DND-41 (cell line): ENCODE measurements around the gene GRAMD1A.

Experiments
- ATAC-seq: fragments of 200-7000 bp; cut with Tn5 transposase; 3 replicates; pipeline ENCODE4 v1.9.1; 2021; ENCODE audit warnings: low read depth; ENCODE audit not compliant: insufficient read depth
- DNase-seq: peaks from one replicate; pipeline ENCODE4 v3.0.0-alpha.2; 2020
- H2AFZ ChIP-seq: 2 replicates; pipeline ENCODE4 v1.6.0; 2012; ENCODE audit warnings: low read depth, low read length
- H3K27ac ChIP-seq: 2 replicates; pipeline ENCODE4 v1.5.1; 2012; ENCODE audit warnings: low read length, inconsistent platforms
- H3K27me3 ChIP-seq: fragments of 200-600 bp; sonication (generic); 2 replicates; pipeline ENCODE4 v1.6.0; 2012; ENCODE audit warnings: low read length, mild to moderate bottlenecking, inconsistent platforms; ENCODE audit not compliant: insufficient read depth, poor library complexity
- H3K36me3 ChIP-seq: 2 replicates; pipeline ENCODE4 v1.5.1; 2012; ENCODE audit warnings: low read length, inconsistent platforms; ENCODE audit not compliant: insufficient read depth
- H3K4me1 ChIP-seq: 2 replicates; pipeline ENCODE4 v1.5.1; 2012; ENCODE audit warnings: mild to moderate bottlenecking, low read length; ENCODE audit not compliant: insufficient read depth
- H3K4me2 ChIP-seq: 2 replicates; pipeline ENCODE4 v1.6.0; 2012; ENCODE audit warnings: mild to moderate bottlenecking, moderate library complexity, low read length, inconsistent platforms; ENCODE audit not compliant: insufficient read depth
- H3K4me3 ChIP-seq, 2 experiments: fragments of 200-600 bp in 1 of 2; shearing (Covaris generic) in 1 of 2; 2 replicates each; pipeline ENCODE4 v1.5.1; 2012 to 2016; ENCODE audit warnings: inconsistent platforms in 2 of 2, low read length in 2 of 2, mild to moderate bottlenecking in 2 of 2, low read depth in 1 of 2, moderate library complexity in 1 of 2
- H3K79me2 ChIP-seq: 2 replicates; pipeline ENCODE4 v1.6.0; 2012; ENCODE audit warnings: low read length, inconsistent platforms; ENCODE audit not compliant: insufficient read depth
- H3K9ac ChIP-seq: 2 replicates; pipeline ENCODE4 v1.6.0; 2012; ENCODE audit warnings: low read depth, mild to moderate bottlenecking, inconsistent platforms, low read length, moderate library complexity
- H3K9me3 ChIP-seq: 2 replicates; pipeline ENCODE4 v1.5.1; 2012; ENCODE audit warnings: low read length, moderate library complexity, mild to moderate bottlenecking, inconsistent platforms; ENCODE audit not compliant: insufficient read depth, severe bottlenecking
- H4K20me1 ChIP-seq: 2 replicates; pipeline ENCODE4 v1.6.0; 2012; ENCODE audit warnings: low read length; ENCODE audit not compliant: insufficient read depth
- EZH2 ChIP-seq: IDR thresholded peaks from 3 replicates; pipeline ENCODE4 v1.6.1; 2012; ENCODE audit warnings: borderline replicate concordance, low read depth, mild to moderate bottlenecking, moderate library complexity, low read length, inconsistent platforms; ENCODE audit not compliant: severe bottlenecking
- TF ChIP-seq, protein P1 (sequence below): IDR thresholded peaks from 2 replicates; pipeline ENCODE4 v1.5.1; 2012; ENCODE audit warnings: borderline replicate concordance, low read length, moderate library complexity, mild to moderate bottlenecking; ENCODE audit not compliant: poor library complexity, severe bottlenecking; ENCODE audit errors: extremely low read depth

The GRAMD1A gene

DNA sequence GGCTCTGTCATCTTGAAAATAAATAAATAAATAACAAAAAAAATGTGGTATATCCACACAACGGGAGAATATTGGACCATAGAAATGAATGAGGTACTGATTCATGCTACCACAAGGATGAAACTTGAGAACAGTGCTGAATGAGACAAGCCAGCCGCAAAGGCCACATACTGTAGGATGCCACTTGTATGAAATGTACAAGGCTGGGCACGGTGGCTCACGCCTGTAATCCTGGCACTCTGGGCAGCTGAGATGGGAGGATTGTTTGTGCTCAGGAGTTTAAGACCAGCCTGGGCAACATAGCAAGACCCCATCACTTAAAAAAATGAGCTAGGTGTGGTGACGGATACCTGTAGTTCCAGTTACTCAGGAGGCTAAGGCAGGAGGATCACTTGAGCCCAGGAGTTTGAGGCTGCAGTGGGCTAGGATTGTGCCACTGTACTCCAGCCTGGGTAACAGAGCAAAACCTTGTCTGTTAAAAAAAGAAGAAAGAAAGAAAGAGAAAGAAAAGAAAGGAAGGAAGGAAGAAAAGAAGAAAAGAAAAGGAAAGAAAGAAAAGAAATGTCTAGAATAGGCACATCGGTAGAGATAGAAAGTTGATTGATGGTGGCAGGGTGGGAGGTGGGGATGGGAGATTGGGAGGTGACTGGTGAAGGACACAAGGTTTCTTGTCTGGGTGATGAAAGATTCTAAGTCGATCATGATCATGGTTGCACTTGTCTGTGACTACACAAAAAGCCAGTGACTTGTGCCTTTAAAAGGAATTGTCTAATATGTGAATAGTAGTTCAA, 61.7 kb downstream of the GRAMD1A start:
- ATAC-seq (no peak), DNase-seq (no peak)
- H3K79me2 ChIP-seq = no peaks in the 10 kb centered on the region
- H4K20me1 ChIP-seq = no peaks in the 10 kb centered on the region
- TF ChIP-seq EZH2 = no peak
- TF ChIP-seq, protein P1, sequence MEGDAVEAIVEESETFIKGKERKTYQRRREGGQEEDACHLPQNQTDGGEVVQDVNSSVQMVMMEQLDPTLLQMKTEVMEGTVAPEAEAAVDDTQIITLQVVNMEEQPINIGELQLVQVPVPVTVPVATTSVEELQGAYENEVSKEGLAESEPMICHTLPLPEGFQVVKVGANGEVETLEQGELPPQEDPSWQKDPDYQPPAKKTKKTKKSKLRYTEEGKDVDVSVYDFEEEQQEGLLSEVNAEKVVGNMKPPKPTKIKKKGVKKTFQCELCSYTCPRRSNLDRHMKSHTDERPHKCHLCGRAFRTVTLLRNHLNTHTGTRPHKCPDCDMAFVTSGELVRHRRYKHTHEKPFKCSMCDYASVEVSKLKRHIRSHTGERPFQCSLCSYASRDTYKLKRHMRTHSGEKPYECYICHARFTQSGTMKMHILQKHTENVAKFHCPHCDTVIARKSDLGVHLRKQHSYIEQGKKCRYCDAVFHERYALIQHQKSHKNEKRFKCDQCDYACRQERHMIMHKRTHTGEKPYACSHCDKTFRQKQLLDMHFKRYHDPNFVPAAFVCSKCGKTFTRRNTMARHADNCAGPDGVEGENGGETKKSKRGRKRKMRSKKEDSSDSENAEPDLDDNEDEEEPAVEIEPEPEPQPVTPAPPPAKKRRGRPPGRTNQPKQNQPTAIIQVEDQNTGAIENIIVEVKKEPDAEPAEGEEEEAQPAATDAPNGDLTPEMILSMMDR = no peak
- H3K4me1 ChIP-seq = no peaks in the 10 kb centered on the region
- H3K4me2 ChIP-seq = no peak overlapping the region
- H3K27ac ChIP-seq = no peak overlapping the region
- no peak overlapping the region for H2AFZ ChIP-seq
- no peaks in the 10 kb centered on the region for H3K36me3 ChIP-seq
- H3K9ac ChIP-seq = no peak overlapping the region
- no peak overlapping the region for H3K4me3 ChIP-seq
- peaks cover 3% of the 10 kb centered on the region for H3K27me3 ChIP-seq
- no peaks in the 10 kb centered on the region for H3K9me3 ChIP-seq

DNA sequence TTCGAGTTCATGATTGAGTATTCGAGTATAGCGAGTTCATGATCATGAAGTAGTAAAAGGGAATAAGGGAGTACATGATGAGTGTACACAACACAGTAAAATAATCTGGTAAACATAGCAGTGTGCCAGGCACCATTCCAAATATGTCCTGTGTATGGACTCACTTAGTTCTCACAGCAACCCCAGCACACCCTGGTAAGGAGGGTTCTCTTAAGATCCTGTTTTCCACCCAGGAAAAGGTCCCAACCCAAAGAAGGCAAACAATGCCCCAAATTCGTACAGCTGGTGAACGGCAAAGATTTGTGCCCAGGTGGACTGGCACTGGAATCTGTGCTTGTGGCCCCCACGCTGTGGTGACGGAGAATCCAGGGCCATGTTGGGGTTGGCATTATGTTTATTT, 62.8 kb downstream of the GRAMD1A start:
- ATAC-seq (no peak), DNase-seq (no peak)
- no peak overlapping the region for H3K27ac ChIP-seq
- no peaks in the 10 kb centered on the region for H3K4me1 ChIP-seq
- H3K36me3 ChIP-seq = no peaks in the 10 kb centered on the region
- H3K4me3 ChIP-seq = no peak overlapping the region
- no peaks in the 10 kb centered on the region for H3K79me2 ChIP-seq
- no peak overlapping the region for H3K9ac ChIP-seq
- H4K20me1 ChIP-seq = no peaks in the 10 kb centered on the region
- no peak overlapping the region for H2AFZ ChIP-seq
- H3K4me2 ChIP-seq = no peak overlapping the region
- no peaks in the 10 kb centered on the region for H3K9me3 ChIP-seq
- no peaks in the 10 kb centered on the region for H3K27me3 ChIP-seq
- no peak for TF ChIP-seq EZH2
- TF ChIP-seq, protein P1 = no peak

DNA sequence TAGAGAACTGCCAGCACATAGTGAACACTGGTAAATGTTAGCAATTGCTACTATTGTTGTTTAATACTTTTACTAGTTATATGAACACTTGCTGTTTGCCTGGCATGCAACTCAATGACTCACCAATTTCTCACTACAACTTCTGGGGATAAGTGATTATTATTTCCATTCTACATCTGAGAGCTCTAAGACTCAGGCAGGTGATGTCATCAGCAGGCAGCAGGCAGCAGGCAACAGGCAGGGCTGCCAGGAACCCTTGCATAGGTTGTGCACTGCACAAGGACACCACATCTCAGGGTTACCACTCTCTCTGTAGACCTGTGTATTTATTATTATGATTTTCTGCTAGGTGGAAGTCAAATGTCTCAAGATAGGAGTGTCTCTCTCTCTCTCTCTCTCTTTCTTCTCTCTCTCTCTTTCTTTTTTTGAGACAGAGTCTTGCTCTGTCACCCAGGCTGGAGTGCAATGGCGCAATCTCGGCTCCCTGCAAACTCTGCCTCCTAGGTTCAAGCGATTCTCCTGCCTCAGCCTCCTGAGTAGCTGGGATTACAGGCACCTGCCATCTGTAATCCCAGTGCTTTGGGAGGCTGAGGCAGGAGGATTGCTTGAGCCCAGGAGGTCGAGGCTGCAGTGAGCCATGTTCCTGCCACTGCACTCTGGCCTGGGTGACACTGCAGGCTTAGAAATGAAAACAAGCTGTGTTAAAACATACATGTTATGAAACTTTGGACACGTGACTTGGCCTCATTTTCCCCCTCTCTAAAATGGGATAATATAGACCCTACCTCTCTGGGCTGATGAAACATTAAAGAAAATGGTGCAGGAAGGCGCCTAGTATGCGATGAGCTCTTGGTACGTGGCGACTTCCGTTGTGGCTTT, 64.1 kb downstream of the GRAMD1A start:
- no peak for DNase-seq
- TF ChIP-seq EZH2 = no peak
- TF ChIP-seq, protein P1 = no peak
- Histone ChIP-seq H3K4me1 (no peaks in the 10 kb centered on the region), H3K4me2 (no peak overlapping the region), H3K4me3 (no peak overlapping the region), H3K27me3 (no peaks in the 10 kb centered on the region), H4K20me1 (no peaks in the 10 kb centered on the region), H3K36me3 (no peaks in the 10 kb centered on the region), H3K9me3 (no peaks in the 10 kb centered on the region), H3K79me2 (no peaks in the 10 kb centered on the region), H2AFZ (no peak overlapping the region), H3K9ac (no peak overlapping the region), H3K27ac (no peak overlapping the region)
- no peak for ATAC-seq
